Neural cell (in vitro differentiated cells): ENCODE measurements around the gene HAND2. TPM values are rescaled to one million over a fixed set of nuclear protein-coding genes. Genes with fewer than 3 reads are reported as not detected.

Experiments used
- H2AFZ ChIP-seq: fragments of 200-600, 300-800 bp; sonication (generic), shearing (Covaris generic); 2 replicates; pipeline ENCODE4 v1.6.0; 2014; ENCODE audit warnings: low read depth, mild to moderate bottlenecking, antibody characterized with exemption, low read length, moderate library complexity
- H3F3A ChIP-seq: fragments of 200-600 bp; shearing (Covaris generic); 2 replicates; pipeline ENCODE4 v1.6.1; 2016; ENCODE audit warnings: mild to moderate bottlenecking, moderate library complexity, mixed read lengths, antibody characterized with exemption, low read length; ENCODE audit not compliant: insufficient read depth, poor library complexity, severe bottlenecking
- H3K27ac ChIP-seq: fragments of 200-600, 300-800 bp; sonication (generic), shearing (Covaris generic); 2 replicates; pipeline ENCODE4 v1.5.1; 2014; ENCODE audit warnings: mild to moderate bottlenecking, low read length, moderate library complexity
- H3K27me3 ChIP-seq: fragments of 300-800, 200-600 bp; sonication (generic), shearing (Covaris generic); 2 replicates; pipeline ENCODE4 v1.6.0; 2014; ENCODE audit warnings: mild to moderate bottlenecking, low read depth, low read length, moderate library complexity; ENCODE audit not compliant: insufficient read depth
- H3K36me3 ChIP-seq: fragments of 300-800, 200-600 bp; sonication (generic), shearing (Covaris generic); 2 replicates; pipeline ENCODE4 v1.5.1; 2014; ENCODE audit warnings: mild to moderate bottlenecking, antibody characterized with exemption, low read length, moderate library complexity; ENCODE audit not compliant: insufficient read depth
- H3K4me2 ChIP-seq: fragments of 300-800, 200-600 bp; sonication (generic), shearing (Covaris generic); 2 replicates; pipeline ENCODE4 v1.6.0; 2014; ENCODE audit warnings: mild to moderate bottlenecking, low read length
- H3K4me3 ChIP-seq: fragments of 300-800, 200-600 bp; sonication (generic), shearing (Covaris generic); 2 replicates; pipeline ENCODE4 v1.5.1; 2014; ENCODE audit warnings: mild to moderate bottlenecking, low read length, moderate library complexity
- H3K79me2 ChIP-seq: fragments of 200-600 bp; shearing (Covaris generic); replicated peaks from 2 replicates; pipeline ENCODE4 v1.6.0; 2014; ENCODE audit warnings: mild to moderate bottlenecking, low read length, moderate library complexity; ENCODE audit not compliant: insufficient read depth
- H3K9ac ChIP-seq: fragments of 300-800, 200-600 bp; sonication (generic), shearing (Covaris generic); 2 replicates; pipeline ENCODE4 v1.6.1; 2016; ENCODE audit warnings: mild to moderate bottlenecking, low read length, mixed read lengths
- H3K9me2 ChIP-seq: fragments of 200-600 bp; shearing (Covaris generic); 2 replicates; pipeline ENCODE4 v1.6.1; 2016; ENCODE audit warnings: mild to moderate bottlenecking, low read length, mixed read lengths; ENCODE audit not compliant: insufficient read depth
- H3K9me3 ChIP-seq: fragments of 200-600, 300-800 bp; sonication (generic), shearing (Covaris generic); 2 replicates; pipeline ENCODE4 v1.6.1; 2016; ENCODE audit warnings: mild to moderate bottlenecking, mixed run types, low read length, moderate library complexity, mixed read lengths
- H4K20me1 ChIP-seq: fragments of 200-600 bp; shearing (Covaris generic); 2 replicates; pipeline ENCODE4 v1.6.1; 2016; ENCODE audit warnings: mild to moderate bottlenecking, mixed run types; ENCODE audit not compliant: insufficient read depth
- EP300 ChIP-seq: fragments of 450-650 bp; conservative IDR thresholded peaks from 2 replicates; pipeline ENCODE4 v1.6.1; 2014; ENCODE audit warnings: antibody characterized with exemption, mild to moderate bottlenecking, moderate library complexity; ENCODE audit not compliant: poor library complexity, severe bottlenecking
- EZH2 ChIP-seq: fragments of 200-600, 300-800 bp; shearing (Covaris generic), sonication (generic); IDR thresholded peaks from 2 replicates; pipeline ENCODE4 v1.6.1; 2014; ENCODE audit warnings: antibody characterized with exemption, low read length, borderline replicate concordance, mild to moderate bottlenecking; ENCODE audit not compliant: insufficient read depth, poor library complexity, severe bottlenecking
- MXI1 ChIP-seq: fragments of 450-650 bp; conservative IDR thresholded peaks from 2 replicates; pipeline ENCODE4 v1.6.1; 2014; ENCODE audit warnings: antibody characterized with exemption, mild to moderate bottlenecking; ENCODE audit not compliant: poor library complexity, severe bottlenecking
- POLR2AphosphoS5 ChIP-seq: IDR thresholded peaks from 2 replicates; pipeline ENCODE4 v1.6.1; 2012
- RAD21 ChIP-seq: fragments of 450-650 bp; conservative IDR thresholded peaks from 2 replicates; pipeline ENCODE4 v1.6.1; 2014; ENCODE audit warnings: antibody characterized with exemption, mild to moderate bottlenecking, moderate library complexity
- SMC3 ChIP-seq: fragments of 450-650 bp; conservative IDR thresholded peaks from 2 replicates; pipeline ENCODE4 v1.6.1; 2014; ENCODE audit warnings: antibody characterized with exemption, mild to moderate bottlenecking, moderate library complexity; ENCODE audit not compliant: poor library complexity
- TAF1 ChIP-seq: IDR thresholded peaks from 2 replicates; pipeline ENCODE4 v1.6.1; 2012; ENCODE audit warnings: low read depth
- polyA plus RNA-seq: library from polyadenylated mRNA; depleted of rRNA; stranded (reverse); fragments of >200 nt; gene quantifications from 2 replicates; pipeline ENCODE4 v1.2.3, GENCODE V29; 2014
- TF ChIP-seq, protein P1 (sequence below): fragments of 450-650 bp; IDR thresholded peaks from 2 replicates; pipeline ENCODE4 v1.5.1; 2014; ENCODE audit warnings: antibody characterized with exemption, mild to moderate bottlenecking, moderate library complexity; ENCODE audit not compliant: poor library complexity, severe bottlenecking
- TF ChIP-seq, protein P2 (sequence below): IDR thresholded peaks from 2 replicates; pipeline ENCODE4 v1.6.1; 2012; ENCODE audit warnings: borderline replicate concordance

The HAND2 gene
- polyA plus RNA-seq, 1 donor from 2014 or later, result not detected

DNA sequence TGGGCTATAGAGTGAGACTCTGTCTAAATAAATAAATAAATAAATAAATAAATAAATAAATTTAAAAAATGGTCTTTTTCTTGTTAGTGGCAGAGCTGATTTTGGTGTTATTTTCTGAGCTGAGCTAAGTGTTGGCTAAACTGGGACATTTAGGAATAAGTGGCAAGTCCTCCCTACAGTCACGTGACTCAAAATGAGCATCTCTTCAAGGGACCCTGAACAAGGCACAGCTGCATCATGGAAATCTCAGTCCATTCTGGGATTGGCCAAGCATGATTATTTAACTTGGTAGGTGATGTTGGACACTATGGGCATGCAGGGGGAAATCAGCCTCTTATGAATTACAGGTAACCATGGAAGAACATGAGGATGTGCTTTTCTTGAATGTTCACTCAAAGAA lies 42.0 kb downstream of the HAND2 start:
- no peaks in the 10 kb centered on the region for H3F3A ChIP-seq
- H3K27ac ChIP-seq, result no peak overlapping the region
- no peak overlapping the region for H2AFZ ChIP-seq
- no peak overlapping the region for H3K4me3 ChIP-seq
- H4K20me1 ChIP-seq, result no peaks in the 10 kb centered on the region
- H3K9me2 ChIP-seq, result no peaks in the 10 kb centered on the region
- no peaks in the 10 kb centered on the region for H3K36me3 ChIP-seq
- H3K79me2 ChIP-seq, result no peaks in the 10 kb centered on the region
- TF ChIP-seq MXI1 (no peak), SMC3 (no peak), POLR2AphosphoS5 (no peak), EZH2 (no peak), TAF1 (no peak), EP300 (no peak), RAD21 (no peak)
- TF ChIP-seq, protein P1, sequence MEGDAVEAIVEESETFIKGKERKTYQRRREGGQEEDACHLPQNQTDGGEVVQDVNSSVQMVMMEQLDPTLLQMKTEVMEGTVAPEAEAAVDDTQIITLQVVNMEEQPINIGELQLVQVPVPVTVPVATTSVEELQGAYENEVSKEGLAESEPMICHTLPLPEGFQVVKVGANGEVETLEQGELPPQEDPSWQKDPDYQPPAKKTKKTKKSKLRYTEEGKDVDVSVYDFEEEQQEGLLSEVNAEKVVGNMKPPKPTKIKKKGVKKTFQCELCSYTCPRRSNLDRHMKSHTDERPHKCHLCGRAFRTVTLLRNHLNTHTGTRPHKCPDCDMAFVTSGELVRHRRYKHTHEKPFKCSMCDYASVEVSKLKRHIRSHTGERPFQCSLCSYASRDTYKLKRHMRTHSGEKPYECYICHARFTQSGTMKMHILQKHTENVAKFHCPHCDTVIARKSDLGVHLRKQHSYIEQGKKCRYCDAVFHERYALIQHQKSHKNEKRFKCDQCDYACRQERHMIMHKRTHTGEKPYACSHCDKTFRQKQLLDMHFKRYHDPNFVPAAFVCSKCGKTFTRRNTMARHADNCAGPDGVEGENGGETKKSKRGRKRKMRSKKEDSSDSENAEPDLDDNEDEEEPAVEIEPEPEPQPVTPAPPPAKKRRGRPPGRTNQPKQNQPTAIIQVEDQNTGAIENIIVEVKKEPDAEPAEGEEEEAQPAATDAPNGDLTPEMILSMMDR, result no peak
- TF ChIP-seq, protein P2, sequence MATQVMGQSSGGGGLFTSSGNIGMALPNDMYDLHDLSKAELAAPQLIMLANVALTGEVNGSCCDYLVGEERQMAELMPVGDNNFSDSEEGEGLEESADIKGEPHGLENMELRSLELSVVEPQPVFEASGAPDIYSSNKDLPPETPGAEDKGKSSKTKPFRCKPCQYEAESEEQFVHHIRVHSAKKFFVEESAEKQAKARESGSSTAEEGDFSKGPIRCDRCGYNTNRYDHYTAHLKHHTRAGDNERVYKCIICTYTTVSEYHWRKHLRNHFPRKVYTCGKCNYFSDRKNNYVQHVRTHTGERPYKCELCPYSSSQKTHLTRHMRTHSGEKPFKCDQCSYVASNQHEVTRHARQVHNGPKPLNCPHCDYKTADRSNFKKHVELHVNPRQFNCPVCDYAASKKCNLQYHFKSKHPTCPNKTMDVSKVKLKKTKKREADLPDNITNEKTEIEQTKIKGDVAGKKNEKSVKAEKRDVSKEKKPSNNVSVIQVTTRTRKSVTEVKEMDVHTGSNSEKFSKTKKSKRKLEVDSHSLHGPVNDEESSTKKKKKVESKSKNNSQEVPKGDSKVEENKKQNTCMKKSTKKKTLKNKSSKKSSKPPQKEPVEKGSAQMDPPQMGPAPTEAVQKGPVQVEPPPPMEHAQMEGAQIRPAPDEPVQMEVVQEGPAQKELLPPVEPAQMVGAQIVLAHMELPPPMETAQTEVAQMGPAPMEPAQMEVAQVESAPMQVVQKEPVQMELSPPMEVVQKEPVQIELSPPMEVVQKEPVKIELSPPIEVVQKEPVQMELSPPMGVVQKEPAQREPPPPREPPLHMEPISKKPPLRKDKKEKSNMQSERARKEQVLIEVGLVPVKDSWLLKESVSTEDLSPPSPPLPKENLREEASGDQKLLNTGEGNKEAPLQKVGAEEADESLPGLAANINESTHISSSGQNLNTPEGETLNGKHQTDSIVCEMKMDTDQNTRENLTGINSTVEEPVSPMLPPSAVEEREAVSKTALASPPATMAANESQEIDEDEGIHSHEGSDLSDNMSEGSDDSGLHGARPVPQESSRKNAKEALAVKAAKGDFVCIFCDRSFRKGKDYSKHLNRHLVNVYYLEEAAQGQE, result no peak
- H3K9ac ChIP-seq, result no peak overlapping the region
- H3K9me3 ChIP-seq, result no peaks in the 10 kb centered on the region
- no peak overlapping the region for H3K4me2 ChIP-seq
- H3K27me3 ChIP-seq, result peaks cover 3% of the 10 kb centered on the region

DNA sequence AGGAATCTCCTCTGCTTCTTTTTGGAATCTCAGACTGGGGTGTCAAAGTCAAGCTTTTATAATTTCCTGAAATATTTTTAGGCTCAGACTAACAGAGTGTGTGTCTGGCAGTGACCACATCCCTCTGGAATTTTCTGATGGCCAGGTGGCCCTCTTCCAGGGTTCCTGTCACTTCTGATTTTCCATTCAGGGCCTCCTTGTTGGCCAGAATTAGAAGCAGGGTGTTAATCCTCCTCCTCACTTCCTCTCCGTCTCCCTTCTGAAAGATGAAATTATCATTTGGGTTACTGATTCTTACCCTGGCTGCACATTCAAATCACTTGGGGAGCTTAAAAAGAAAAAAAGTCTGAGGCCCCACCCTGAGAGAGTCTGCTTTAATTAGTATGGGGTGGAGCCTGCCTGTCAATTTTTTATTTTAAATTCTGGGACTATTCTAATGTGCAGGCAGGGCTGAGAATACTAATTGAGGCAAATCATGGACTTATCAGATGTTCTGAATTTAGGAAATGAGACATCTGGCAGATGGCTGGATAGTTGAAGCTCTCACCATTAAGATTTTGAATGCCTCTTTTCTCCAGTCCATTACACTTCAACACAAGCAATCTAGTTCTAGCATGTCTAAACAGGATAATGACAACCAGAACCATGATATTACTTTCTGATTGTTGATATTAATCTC lies 43.2 kb downstream of the HAND2 start:
- no peak for TF ChIP-seq RAD21
- TF ChIP-seq SMC3, result no peak
- no peak for TF ChIP-seq POLR2AphosphoS5
- no peak for TF ChIP-seq EZH2
- TF ChIP-seq, protein P1, result no peak
- H4K20me1 ChIP-seq, result no peaks in the 10 kb centered on the region
- no peak overlapping the region for H3K27ac ChIP-seq
- H3K27me3 ChIP-seq, result no peaks in the 10 kb centered on the region
- H3K4me2 ChIP-seq, result no peak overlapping the region
- H3K4me3 ChIP-seq, result no peak overlapping the region
- no peak overlapping the region for H2AFZ ChIP-seq
- no peaks in the 10 kb centered on the region for H3K79me2 ChIP-seq
- no peaks in the 10 kb centered on the region for H3K36me3 ChIP-seq
- no peaks in the 10 kb centered on the region for H3F3A ChIP-seq
- H3K9ac ChIP-seq, result no peak overlapping the region
- no peaks in the 10 kb centered on the region for H3K9me2 ChIP-seq
- no peaks in the 10 kb centered on the region for H3K9me3 ChIP-seq
